Activated CD4-positive, alpha-beta memory T cell treated with anti-CD3 and anti-CD28 coated beads for 36 hours (primary cell): ENCODE results near the gene PPM1N. TPM values are rescaled to one million over a fixed set of nuclear protein-coding genes. Genes with fewer than 3 reads are reported as not detected.

Experiments used
- CTCF ChIA-PET: fragments of 350-600 bp; sonication (Branson Sonifier 250); formaldehyde crosslinking; loops from one replicate; lab custom pipeline; 2021; ENCODE audit warnings: antibody characterized with exemption, inconsistent platforms; lab: Charles Lee
- POLR2A ChIA-PET: fragments of 350-600 bp; sonication (Branson Sonifier 250); formaldehyde crosslinking; loops from one replicate; lab custom pipeline; 2021; ENCODE audit warnings: antibody characterized with exemption; lab: Charles Lee
- DNase-seq: peaks from one replicate; pipeline ENCODE4 v3.0.0-alpha.2; 2020
- H3K27ac Mint-ChIP-seq: one replicate; pipeline ENCODE4 v1.8.0; 2021; ENCODE audit warnings: mixed read lengths
- H3K27me3 Mint-ChIP-seq: one replicate; pipeline ENCODE4 v1.8.0; 2021; ENCODE audit warnings: mixed read lengths
- H3K36me3 Mint-ChIP-seq: one replicate; pipeline ENCODE4 v1.8.0; 2021; ENCODE audit warnings: mixed read lengths
- H3K4me1 Mint-ChIP-seq: one replicate; pipeline ENCODE4 v1.8.0; 2021; ENCODE audit warnings: low read depth, mixed read lengths
- H3K4me3 Mint-ChIP-seq: one replicate; pipeline ENCODE4 v1.8.0; 2021; ENCODE audit warnings: mild to moderate bottlenecking, mixed read lengths
- H3K9me3 Mint-ChIP-seq: one replicate; pipeline ENCODE4 v1.8.0; 2021; ENCODE audit warnings: mixed read lengths
- intact Hi-C: fragments of 100-400 bp; cut with micrococcal nuclease; formaldehyde crosslinking; loops from one replicate; pipeline ENCODE4 v1.15.1; 2023
- total RNA-seq, 2 experiments: library from RNA; stranded (reverse); gene quantifications; one replicate each; pipeline ENCODE4 v1.2.3, GENCODE V29; 2021

PPM1N gene
- total RNA-seq, 2 experiments from 2014 or later: 3.5 to 3.6 TPM

GRCh38 chr19:45547965-45548609, 49.8 kb downstream of the PPM1N start:
- Mint-ChIP-seq H3K9me3 (no peaks in the 10 kb centered on the region), H3K4me3 (no peak overlapping the region)
- POLR2A ChIA-PET: no interaction called here

More at GRCh38 chr19:45547965-45548609, 49.8 kb downstream of the PPM1N start:
- DNase-seq: no peak
- peaks cover 7% of the 10 kb centered on the region for H3K4me1 Mint-ChIP-seq
- H3K36me3 Mint-ChIP-seq: peaks cover 2% of the 10 kb centered on the region
- intact Hi-C loops: no loop called here
- H3K27me3 Mint-ChIP-seq: no peaks in the 10 kb centered on the region
- CTCF ChIA-PET: interaction anchor here (0.5 to 1.2 kb wide), 2 partner anchors 22 to 733 kb away, joined by 3 read pairs; no protein-coding TSS in a partner anchor
- no peak overlapping the region for H3K27ac Mint-ChIP-seq

Other genes starting within 250 kb of the PPM1N start
- 10 to 100 TPM; 20.3 to 21.6 TPM for gene MARK4, start 247.2 kb upstream of the PPM1N start, total RNA-seq
- gene CKM, start 175.6 kb upstream of the PPM1N start, total RNA-seq: not detected
- not detected for gene KLC3, start 157.7 kb upstream of the PPM1N start, total RNA-seq
- 10 to 100 TPM; 27.2 to 27.4 TPM for gene ERCC2, start 127.9 kb upstream of the PPM1N start, total RNA-seq
- gene PPP1R13L, start 93.4 kb upstream of the PPM1N start, total RNA-seq: 1 to 10 TPM; 8.1 to 9.2 TPM
- 10 to 100 TPM; 11.1 to 12.6 TPM for gene POLR1G, start 91.8 kb upstream of the PPM1N start, total RNA-seq
- gene ERCC1, start 74.5 kb upstream of the PPM1N start, total RNA-seq: 10 to 100 TPM; 59.4 to 59.7 TPM
- 1 to 10 TPM; 3.7 to 5.9 TPM for gene FOSB, start 30.4 kb upstream of the PPM1N start, total RNA-seq
- 1 to 10 TPM; 1.5 to 2.2 TPM for gene RTN2, start 1.4 kb upstream of the PPM1N start, total RNA-seq
- gene VASP, start 9.0 kb downstream of the PPM1N start, total RNA-seq: 100 to 1,000 TPM; 167 to 174 TPM
- 10 to 100 TPM; 10.8 to 11.0 TPM for gene OPA3, start 86.4 kb downstream of the PPM1N start, total RNA-seq
- not detected for gene GPR4, start 103.8 kb downstream of the PPM1N start, total RNA-seq
- 100 to 1,000 TPM; 159 to 183 TPM for gene EML2, start 141.0 kb downstream of the PPM1N start, total RNA-seq
- 1 to 10 TPM; 6.6 to 8.3 TPM for gene GIPR, start 169.8 kb downstream of the PPM1N start, total RNA-seq
- gene SNRPD2, start 193.5 kb downstream of the PPM1N start, total RNA-seq: 100 to 1,000 TPM; 789 TPM
- 10 to 100 TPM; 13.8 to 16.8 TPM for gene QPCTL, start 194.2 kb downstream of the PPM1N start, total RNA-seq
- 10 to 100 TPM; 26.1 to 29.4 TPM for gene FBXO46, start 232.5 kb downstream of the PPM1N start, total RNA-seq
- not detected for gene MEIOSIN, start 235.0 kb downstream of the PPM1N start, total RNA-seq